HepG2 (cell line): ENCODE results near the gene RASSF4. TPM values are rescaled to one million over a fixed set of nuclear protein-coding genes. Genes with fewer than 3 reads are reported as not detected.

Experiments
- BHLHE40 ChIP-seq: IDR thresholded peaks from 2 replicates; pipeline ENCODE4 v1.6.1; 2011; ENCODE audit warnings: low read length, improper control_type of control experiment
- CCAR2 ChIP-seq: fragments of 200-400 bp; formaldehyde crosslinking; optimal IDR thresholded peaks from 2 replicates; pipeline ENCODE3; 2018; ENCODE audit warnings: low read depth, mild to moderate bottlenecking, low read length, moderate library complexity
- CEBPG ChIP-seq: IDR thresholded peaks from 2 replicates; pipeline ENCODE4 v1.6.1; 2016
- CHCHD3 ChIP-seq: sonication (generic); formaldehyde crosslinking; IDR thresholded peaks from 2 replicates; pipeline ENCODE4 v1.8.0; 2022; ENCODE audit warnings: mild to moderate bottlenecking, missing genetic modification reagents, moderate library complexity
- GPBP1L1 ChIP-seq: sonication (generic); formaldehyde crosslinking; IDR thresholded peaks from 2 replicates; pipeline ENCODE4 v1.5.0; 2020; ENCODE audit warnings: mild to moderate bottlenecking, missing genetic modification reagents
- HNF4A ChIP-seq: sonication (generic); formaldehyde crosslinking; IDR thresholded peaks from 2 replicates; pipeline ENCODE4 v1.4.0; 2020; ENCODE audit warnings: missing genetic modification reagents
- JUND ChIP-seq: sonication (generic); formaldehyde crosslinking; IDR thresholded peaks from 2 replicates; pipeline ENCODE4 v1.8.0; 2022; ENCODE audit warnings: mild to moderate bottlenecking, missing genetic modification reagents
- MLLT10 ChIP-seq: sonication (generic); formaldehyde crosslinking; IDR thresholded peaks from 2 replicates; pipeline ENCODE4 v1.4.0; 2020; ENCODE audit warnings: missing genetic modification reagents
- PRDM10 ChIP-seq: sonication (generic); formaldehyde crosslinking; IDR thresholded peaks from 2 replicates; pipeline ENCODE4 v1.4.0; 2020; ENCODE audit warnings: low read depth, missing genetic modification reagents
- SIX1 ChIP-seq: sonication (generic); formaldehyde crosslinking; IDR thresholded peaks from 2 replicates; pipeline ENCODE4 v1.4.0; 2020; ENCODE audit warnings: missing genetic modification reagents, borderline replicate concordance
- TAF1 ChIP-seq: sonication (generic); formaldehyde crosslinking; IDR thresholded peaks from 2 replicates; pipeline ENCODE4 v1.4.0; 2020; ENCODE audit warnings: missing genetic modification reagents
- ZBTB42 ChIP-seq: sonication (generic); formaldehyde crosslinking; IDR thresholded peaks from 2 replicates; pipeline ENCODE4 v1.5.0; 2020; ENCODE audit warnings: mild to moderate bottlenecking, missing genetic modification reagents
- ZBTB7B ChIP-seq: sonication (generic); formaldehyde crosslinking; IDR thresholded peaks from 2 replicates; pipeline ENCODE4 v1.4.0; 2020; ENCODE audit warnings: missing genetic modification reagents
- ZFP37 ChIP-seq: sonication (generic); formaldehyde crosslinking; IDR thresholded peaks from 2 replicates; pipeline ENCODE4 v1.4.0; 2020; ENCODE audit warnings: missing genetic modification reagents, borderline replicate concordance
- ZMAT5 ChIP-seq: sonication (generic); formaldehyde crosslinking; IDR thresholded peaks from 2 replicates; pipeline ENCODE4 v1.5.0; 2020; ENCODE audit warnings: mild to moderate bottlenecking, low read depth, missing genetic modification reagents, borderline replicate concordance
- ZNF12 ChIP-seq: sonication (generic); formaldehyde crosslinking; IDR thresholded peaks from 2 replicates; pipeline ENCODE4 v1.5.0; 2020; ENCODE audit warnings: missing genetic modification reagents
- ZNF207 ChIP-seq: fragments of 450-650 bp; IDR thresholded peaks from 2 replicates; pipeline ENCODE4 v1.6.1; 2016; ENCODE audit warnings: antibody characterized with exemption, borderline replicate concordance
- ZNF235 ChIP-seq: sonication (generic); formaldehyde crosslinking; IDR thresholded peaks from 2 replicates; pipeline ENCODE4 v1.8.1; 2023; ENCODE audit warnings: mild to moderate bottlenecking, missing genetic modification reagents, borderline replicate concordance
- ZNF263 ChIP-seq: sonication (generic); formaldehyde crosslinking; IDR thresholded peaks from 2 replicates; pipeline ENCODE4 v1.4.0; 2020; ENCODE audit warnings: missing genetic modification reagents
- ZNF343 ChIP-seq: sonication (generic); formaldehyde crosslinking; IDR thresholded peaks from 2 replicates; pipeline ENCODE4 v1.4.0; 2020; ENCODE audit warnings: mild to moderate bottlenecking, missing genetic modification reagents
- ZNF547 ChIP-seq: sonication (generic); formaldehyde crosslinking; IDR thresholded peaks from 2 replicates; pipeline ENCODE4 v1.5.1; 2020; ENCODE audit warnings: mild to moderate bottlenecking, missing genetic modification reagents
- ZNF747 ChIP-seq: sonication (generic); formaldehyde crosslinking; IDR thresholded peaks from 2 replicates; pipeline ENCODE4 v1.8.1; 2023; ENCODE audit warnings: missing genetic modification reagents, mild to moderate bottlenecking, borderline replicate concordance
- ZNF775 ChIP-seq: sonication (generic); formaldehyde crosslinking; IDR thresholded peaks from 2 replicates; pipeline ENCODE4 v1.4.0; 2020; ENCODE audit warnings: missing genetic modification reagents, mild to moderate bottlenecking, moderate library complexity, borderline replicate concordance
- ZNF780A ChIP-seq: sonication (generic); formaldehyde crosslinking; IDR thresholded peaks from 2 replicates; pipeline ENCODE4 v1.8.0; 2022; ENCODE audit warnings: mild to moderate bottlenecking, missing genetic modification reagents, moderate library complexity
- ZSCAN30 ChIP-seq: sonication (generic); formaldehyde crosslinking; IDR thresholded peaks from 2 replicates; pipeline ENCODE4 v1.5.0; 2020; ENCODE audit warnings: mild to moderate bottlenecking, missing genetic modification reagents
- polyA plus RNA-seq, 8 experiments: library from polyadenylated mRNA; depleted of rRNA in 3 of 8; stranded (reverse) in 7 of 8; unstranded in 1 of 8; fragments of >200 nt; fragmentation: Illumina TruSeq in 4 of 8; extraction: Trizol in 4 of 8; gene quantifications; 2 replicates each; pipeline versions ENCODE4 v1.2.1 to v1.2.3, GENCODE V29; 2011 to 2016; ENCODE audit warnings: low read depth in 4 of 8, missing spikeins in 1 of 8, mixed read lengths in 1 of 8; ENCODE audit not compliant: insufficient read depth in 1 of 8
- total RNA-seq, 5 experiments: library from RNA; depleted of rRNA; stranded (reverse); fragments of >200 nt; fragmentation: Illumina TruSeq; extraction: Trizol; gene quantifications; 2 replicates each; pipeline ENCODE4 v1.2.3, GENCODE V29; 2016; ENCODE audit warnings: low read depth in 1 of 5

The RASSF4 gene
- total and polyA plus RNA-seq, 2 of the 13 experiments (the other 11 are each of a cell fraction or from before 2014, with no cell fraction given) = 34.0 to 51.7 TPM

- no peak for TF ChIP-seq ZNF207
- TF ChIP-seq TAF1 (CRISPR knock-in tag) = no peak
- TF ChIP-seq ZNF343 (CRISPR knock-in tag) = peak; percentile 20; the same call in 1 of the 2 replicates
- 0 out of 2 replicates have a peak, but pooled peaks have one; percentile 8 for TF ChIP-seq ZNF263 (CRISPR knock-in tag)
- TF ChIP-seq ZBTB7B = peak; percentile 9; the same call in 1 of the 2 replicates
- no peak for TF ChIP-seq GPBP1L1 (CRISPR knock-in tag)
- peak; percentile 6; the same call in 1 of the 2 replicates for TF ChIP-seq ZNF12 (CRISPR knock-in tag)
- peak; percentile 93 for TF ChIP-seq CHCHD3
- no peak for TF ChIP-seq SIX1 (CRISPR knock-in tag)
- TF ChIP-seq BHLHE40 = no peak
- TF ChIP-seq PRDM10 (CRISPR knock-in tag) = no peak
- no peak for TF ChIP-seq MLLT10 (CRISPR knock-in tag)
- no peak; the same call in 1 of the 2 replicates for TF ChIP-seq JUND (CRISPR knock-in tag)
- TF ChIP-seq ZNF235 (CRISPR knock-in tag) = no peak
- TF ChIP-seq ZFP37 (CRISPR knock-in tag) = peak; percentile 76; the same call in 1 of the 2 replicates
- no peak for TF ChIP-seq ZMAT5
- TF ChIP-seq HNF4A (CRISPR knock-in tag) = 0 out of 2 replicates have a peak, but pooled peaks have one; percentile 13
- peak; percentile 55 for TF ChIP-seq ZNF780A (CRISPR knock-in tag)
- no peak for TF ChIP-seq CCAR2
- no peak for TF ChIP-seq ZNF547 (CRISPR knock-in tag)
- TF ChIP-seq CEBPG (CRISPR knock-in tag) = no peak
- no peak for TF ChIP-seq ZSCAN30 (CRISPR knock-in tag)
- peak; percentile 85; the same call in 1 of the 2 replicates for TF ChIP-seq ZNF747
- no peak for TF ChIP-seq ZNF775 (CRISPR knock-in tag)
- no peak for TF ChIP-seq ZBTB42 (CRISPR knock-in tag)
These were observed 17.9 kb downstream of the RASSF4 start (continued) for GRCh38 chr10:44977287-44978212.
